SK-N-DZ (cell line): ENCODE results near the gene TTC38.

Experiments
- DNase-seq: peaks from one replicate; pipeline ENCODE4 v3.0.0-alpha.2; 2015; ENCODE audit warnings: low spot score

TTC38 gene

DNA sequence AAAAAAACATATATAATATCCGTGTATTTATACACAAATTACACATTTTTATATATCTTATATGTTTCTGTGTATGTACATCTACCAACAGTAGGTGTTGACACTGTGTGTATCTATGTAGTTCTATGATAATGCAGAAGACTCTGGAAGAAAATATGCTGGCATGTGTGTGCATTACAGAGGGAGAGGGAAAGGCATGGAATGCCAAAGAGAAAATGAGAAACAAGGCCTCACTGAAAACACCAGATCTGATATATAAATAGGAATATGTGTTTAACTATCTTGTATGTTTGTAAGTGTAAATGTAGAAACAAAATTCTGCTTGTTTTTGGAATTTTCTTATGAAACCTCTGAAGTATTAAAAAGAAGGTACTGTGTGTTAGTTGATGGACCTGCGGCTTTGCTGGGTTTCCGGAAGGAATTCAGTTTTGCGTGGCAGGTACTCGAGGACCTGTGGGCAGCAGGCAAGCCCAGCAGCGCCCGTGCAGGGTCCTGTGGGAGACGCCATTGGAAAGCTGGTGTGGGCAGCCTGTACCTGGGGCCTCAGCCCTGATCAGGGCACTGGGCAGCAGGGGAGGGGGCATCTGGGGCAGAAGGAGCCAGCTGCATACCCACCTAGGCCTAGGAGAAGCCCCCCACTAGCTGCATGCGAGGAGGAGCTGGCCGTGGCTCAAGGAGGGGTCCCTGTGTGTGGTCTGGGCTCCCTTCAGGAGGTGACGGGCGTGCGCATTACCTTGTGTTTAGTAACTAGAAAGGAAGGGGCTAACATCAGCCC, 60.1 kb downstream of the TTC38 start:
- no peak for DNase-seq

DNA sequence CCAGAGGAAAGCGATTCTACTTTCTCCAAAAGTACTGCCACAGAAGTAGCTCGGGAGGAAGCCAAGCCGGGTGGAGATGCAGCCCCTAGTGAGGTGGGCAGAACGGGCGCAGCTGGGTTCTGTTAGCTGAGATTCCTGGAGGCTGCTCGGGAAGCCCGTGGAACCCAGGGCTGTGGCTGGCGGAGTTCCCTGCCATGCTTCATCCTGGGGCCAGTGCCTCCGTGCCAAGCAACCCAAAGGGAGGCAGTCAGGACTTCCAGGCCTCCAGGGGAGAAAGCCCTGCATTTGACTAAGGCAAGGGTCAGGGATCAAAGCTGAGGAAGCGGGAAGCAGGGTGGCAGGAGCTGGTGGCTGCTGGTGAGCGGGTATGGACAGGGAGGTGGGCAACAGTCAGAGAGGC, 61.0 kb downstream of the TTC38 start:
- DNase-seq: no peak

DNA sequence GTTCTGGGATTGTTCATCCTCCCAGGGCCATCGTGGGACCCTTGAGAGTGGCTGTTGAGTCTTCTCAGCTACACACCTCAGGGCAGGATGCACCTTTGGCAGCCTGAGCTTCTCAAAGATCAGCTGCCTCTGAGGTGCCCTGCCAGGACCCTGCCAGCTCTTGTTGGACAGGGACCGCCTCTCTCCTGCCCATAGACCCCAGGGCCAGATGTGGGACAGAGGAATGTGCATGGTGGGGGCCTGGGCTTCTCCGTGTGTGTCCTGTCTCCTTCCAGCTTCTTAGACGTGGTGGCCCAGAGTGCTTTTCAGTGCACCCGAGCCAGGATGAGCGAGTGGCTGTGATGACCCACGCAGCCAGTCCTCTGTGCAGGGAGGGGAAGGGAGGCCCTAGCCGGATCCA, 61.8 kb downstream of the TTC38 start:
- no peak for DNase-seq

DNA sequence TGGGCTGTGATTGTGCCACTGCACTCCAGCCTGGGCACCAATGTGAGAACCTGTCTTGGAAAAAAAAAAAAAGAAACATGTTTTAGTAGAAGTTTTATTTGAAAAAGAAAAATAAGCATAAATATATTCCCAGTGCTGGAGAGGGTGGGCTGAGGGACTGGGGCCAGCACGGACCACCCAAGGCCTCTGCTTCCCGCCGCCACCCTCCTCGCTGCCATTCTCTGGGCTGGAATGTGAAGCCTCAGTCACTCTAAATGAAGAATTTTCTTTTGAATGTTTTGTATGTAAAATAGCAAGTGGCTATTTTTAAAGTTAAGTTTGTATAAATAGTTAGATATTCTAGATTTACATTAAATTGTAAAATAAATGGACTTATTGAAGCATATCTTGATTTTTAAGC, 62.6 kb downstream of the TTC38 start:
- DNase-seq: no peak

DNA sequence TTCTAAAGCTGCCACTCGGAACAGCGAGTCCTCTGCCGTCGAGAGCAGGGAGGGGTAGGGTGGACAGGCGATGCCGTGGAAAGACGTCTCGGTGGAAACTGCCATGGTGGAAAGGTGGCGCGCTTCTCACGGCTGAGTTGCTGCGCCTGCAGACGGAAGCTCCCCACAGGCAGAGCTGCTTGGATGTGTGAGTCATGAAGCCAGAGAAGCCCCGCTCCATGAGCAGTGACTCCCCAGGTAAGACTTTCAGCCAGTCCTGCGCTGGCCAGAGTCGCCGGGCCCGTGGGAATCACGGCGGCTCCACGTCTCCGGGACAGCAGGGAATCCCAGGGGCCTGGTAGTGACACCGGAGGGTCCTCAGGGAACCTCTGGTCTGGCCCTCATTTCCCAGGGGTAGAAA, 63.7 kb downstream of the TTC38 start:
- no peak for DNase-seq

DNA sequence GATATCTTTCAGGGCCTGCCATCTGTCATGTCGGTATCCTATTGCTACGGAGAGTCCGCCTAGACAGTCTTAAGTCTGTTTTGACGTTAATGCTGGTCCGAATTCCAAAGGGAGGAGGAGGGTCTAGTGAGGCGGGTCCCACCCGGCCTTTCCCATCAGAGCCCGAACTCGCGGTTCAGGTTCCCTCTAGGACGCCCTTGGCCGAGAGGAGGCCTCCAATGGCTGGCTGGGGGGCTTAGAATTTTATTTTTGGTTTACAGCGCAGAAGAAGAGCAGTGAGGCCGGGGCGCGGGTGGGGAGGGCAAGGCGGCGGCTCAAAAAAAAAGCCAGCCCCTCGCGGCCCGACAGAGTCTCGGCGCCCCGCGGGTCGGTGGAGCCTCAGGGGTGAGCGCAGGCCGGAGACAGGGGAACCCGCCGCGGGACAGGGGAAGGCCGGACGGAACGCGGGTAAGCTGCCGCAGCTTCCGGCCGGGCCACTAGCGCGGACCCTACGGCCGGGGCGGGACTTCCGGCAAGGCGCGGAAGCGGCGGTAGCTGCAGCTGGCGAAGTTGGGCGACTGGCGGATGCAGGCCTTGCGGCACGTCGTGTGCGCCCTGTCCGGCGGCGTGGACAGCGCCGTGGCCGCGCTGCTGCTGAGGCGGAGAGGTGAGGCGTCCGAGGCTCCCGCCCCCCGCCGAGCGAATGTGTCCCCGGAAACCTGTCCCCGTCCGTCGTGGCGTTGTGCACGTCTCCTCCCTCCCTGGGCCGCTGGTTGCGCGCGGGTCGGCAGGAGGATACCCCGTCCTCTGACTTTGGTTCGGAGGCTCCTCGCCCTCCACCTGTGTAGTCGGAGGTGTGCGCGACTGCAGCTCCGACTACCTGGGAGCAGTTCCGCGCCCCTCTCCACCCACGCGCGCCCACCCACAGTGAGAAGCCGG, 67.7 kb downstream of the TTC38 start, which contains the start of gene TRMU:
TRMU (plus strand) TSS at position 514 of the 918 bp plus-strand sequence; CDS start at position 565, 51 bp downstream.
- peak; percentile 88 for DNase-seq

DNA sequence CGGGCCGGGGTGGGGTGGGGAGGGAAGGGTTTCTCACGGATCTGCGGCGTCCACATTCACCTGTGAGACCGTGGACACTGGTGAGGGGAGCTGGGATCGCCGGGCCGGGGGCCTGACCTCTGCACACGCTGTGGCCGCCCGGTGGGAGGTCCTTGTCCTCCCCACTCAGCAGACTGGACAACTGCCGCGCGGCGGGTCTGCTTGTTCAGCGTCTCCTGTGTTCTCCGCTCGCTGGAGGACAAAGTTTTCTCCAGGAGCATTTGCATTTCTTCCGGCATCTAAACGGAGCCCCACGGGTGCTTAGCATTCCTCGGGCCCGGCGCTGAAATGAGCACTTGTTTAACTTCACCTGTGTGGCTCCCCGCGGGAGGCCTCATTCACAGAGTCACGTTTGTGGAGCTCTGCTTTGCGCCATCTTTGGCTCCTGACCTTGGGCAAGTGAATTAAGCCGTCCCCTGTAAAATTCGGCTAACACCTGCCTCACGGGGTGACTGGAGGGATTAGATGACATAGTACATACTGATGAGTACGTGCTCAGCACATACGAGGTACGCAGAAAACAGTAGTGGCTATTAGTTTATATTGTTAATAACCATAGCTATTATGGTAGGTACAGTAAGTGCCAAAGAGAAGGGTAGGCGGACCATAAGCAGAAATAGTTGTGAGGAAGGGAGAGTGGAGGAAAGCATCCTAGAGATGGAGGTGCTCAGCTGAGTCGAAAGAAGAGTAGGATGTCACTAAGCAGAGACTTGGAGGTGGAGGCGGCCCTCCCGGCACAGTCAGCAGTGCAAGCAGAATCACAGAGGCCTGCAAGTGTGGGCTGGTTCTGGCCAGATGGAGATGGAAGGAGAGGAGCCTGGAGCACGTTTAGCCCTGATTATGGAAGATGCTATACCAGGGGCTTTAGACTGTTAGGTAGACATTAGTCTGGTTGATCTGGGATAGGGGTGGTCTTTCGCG, 68.6 kb downstream of the TTC38 start:
- DNase-seq: no peak

DNA sequence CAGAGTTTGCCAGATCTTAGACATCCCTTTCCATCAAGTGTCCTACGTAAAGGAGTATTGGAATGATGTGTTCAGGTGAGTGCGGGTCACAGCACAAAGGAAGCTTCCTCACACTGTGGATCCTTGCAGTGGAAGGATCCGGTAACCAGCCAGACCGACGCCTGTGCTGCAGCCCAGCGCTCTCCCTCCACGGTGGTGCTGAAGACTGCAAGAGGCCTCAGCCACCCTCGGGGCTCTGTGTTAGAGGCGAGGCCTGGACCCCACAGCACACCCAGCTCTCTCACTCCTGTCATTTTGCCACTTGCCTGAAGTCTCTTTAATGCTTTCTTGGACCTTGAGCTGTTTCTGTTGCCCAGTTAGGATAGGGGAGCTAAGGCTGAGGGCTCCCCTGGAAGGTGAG, 70.1 kb downstream of the TTC38 start:
- no peak for DNase-seq

DNA sequence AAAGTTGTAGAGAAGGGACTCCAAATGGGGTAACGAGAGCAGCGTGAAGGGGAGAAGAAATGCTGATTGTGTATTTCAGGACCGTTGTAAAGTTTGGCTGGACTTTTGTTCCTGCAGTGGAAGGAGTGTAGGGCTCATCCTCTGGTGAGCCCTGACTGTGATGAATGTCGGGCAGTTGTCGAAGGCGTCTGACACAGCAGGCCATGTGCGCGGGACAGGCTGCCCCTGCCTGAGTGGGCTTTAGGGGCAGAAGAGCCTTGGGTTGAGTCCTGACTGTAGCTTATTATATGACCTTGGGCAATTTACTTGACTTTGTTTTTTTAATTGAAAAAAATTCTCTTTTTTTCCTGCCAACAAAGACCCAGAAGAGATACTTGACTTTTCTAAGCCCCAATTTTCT, 70.8 kb downstream of the TTC38 start:
- no peak for DNase-seq

DNA sequence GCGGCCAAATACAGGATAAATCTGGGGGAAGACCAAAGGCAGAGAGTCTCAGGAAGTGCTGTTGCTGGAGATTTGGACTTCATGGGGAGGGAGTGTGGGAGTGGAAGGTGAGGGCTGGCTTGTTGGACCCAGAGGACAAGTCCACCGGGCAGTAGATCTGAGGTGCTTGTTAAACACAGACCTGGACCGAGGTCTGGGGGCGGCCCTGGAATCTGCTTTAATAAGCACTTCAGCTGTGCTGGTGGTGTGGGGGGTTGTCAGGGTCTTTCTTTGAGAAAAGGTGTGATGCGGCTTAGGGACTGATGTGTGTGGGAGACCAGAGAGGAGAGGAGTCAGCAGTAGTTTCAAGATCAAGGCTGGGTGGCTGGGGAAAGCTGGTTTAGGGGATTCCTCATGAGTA, 72.1 kb downstream of the TTC38 start:
- no peak for DNase-seq

DNA sequence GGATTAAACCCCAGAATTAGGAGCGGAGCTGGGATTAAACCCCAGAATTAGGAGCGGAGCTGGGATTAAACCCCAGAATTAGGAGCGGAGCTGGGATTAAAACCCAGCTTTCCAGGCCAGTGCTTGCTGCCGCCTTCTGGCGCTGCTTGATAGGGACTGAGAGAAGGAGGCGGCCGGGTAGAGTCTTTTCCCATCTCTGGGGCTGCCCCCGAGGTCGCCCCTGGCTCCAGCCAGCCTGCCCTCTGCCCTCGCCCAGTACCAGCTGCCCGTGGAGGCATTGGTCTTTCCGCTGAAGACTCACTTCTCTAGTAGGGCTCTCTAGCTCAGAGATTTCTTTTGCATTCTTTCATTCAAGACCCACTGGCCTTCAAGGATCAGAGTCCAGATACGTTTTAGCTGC, 72.9 kb downstream of the TTC38 start:
- DNase-seq: no peak
